ENCODE data around the gene MFSD2B.

The MFSD2B gene

DNA sequence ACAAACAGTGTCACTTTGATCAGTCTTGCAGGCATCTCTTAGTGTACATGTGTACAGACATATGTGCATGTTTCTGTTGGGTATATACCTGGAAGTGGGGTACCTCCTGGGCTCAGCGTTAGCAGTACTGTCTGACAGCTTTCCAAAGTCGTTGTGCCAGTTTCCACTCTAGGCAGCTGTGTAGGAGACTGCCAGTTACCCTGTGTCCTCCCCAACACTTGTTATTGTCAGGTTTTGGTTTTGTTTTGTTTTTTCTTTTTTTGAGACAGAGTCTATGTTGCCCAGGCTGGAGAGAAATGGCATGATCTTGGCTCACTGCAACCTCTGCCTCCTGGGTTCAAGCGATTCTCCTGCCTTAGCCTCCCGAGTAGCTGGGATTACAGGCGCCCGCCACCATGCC lies 45.9 kb downstream of the MFSD2B start:
- H4K20me1 ChIP-seq (ENCODE audit: insufficient read depth) = no peaks in the 10 kb centered on the region
- no peak overlapping the region for H2AFZ ChIP-seq (ENCODE audit: low read depth)
- no peaks in the 10 kb centered on the region for H3K27me3 ChIP-seq (ENCODE audit: insufficient read depth, low read depth)
- H3K4me3 ChIP-seq (IDR thresholded peaks at IDR 0.05; ENCODE audit: insufficient read depth, low read depth, low read length) = no peak overlapping the region
- TF ChIP-seq, protein P1, sequence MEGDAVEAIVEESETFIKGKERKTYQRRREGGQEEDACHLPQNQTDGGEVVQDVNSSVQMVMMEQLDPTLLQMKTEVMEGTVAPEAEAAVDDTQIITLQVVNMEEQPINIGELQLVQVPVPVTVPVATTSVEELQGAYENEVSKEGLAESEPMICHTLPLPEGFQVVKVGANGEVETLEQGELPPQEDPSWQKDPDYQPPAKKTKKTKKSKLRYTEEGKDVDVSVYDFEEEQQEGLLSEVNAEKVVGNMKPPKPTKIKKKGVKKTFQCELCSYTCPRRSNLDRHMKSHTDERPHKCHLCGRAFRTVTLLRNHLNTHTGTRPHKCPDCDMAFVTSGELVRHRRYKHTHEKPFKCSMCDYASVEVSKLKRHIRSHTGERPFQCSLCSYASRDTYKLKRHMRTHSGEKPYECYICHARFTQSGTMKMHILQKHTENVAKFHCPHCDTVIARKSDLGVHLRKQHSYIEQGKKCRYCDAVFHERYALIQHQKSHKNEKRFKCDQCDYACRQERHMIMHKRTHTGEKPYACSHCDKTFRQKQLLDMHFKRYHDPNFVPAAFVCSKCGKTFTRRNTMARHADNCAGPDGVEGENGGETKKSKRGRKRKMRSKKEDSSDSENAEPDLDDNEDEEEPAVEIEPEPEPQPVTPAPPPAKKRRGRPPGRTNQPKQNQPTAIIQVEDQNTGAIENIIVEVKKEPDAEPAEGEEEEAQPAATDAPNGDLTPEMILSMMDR (conservative IDR thresholded peaks at IDR 0.05; ENCODE audit: low read depth, low read length) = no peak
- H3K79me2 ChIP-seq (ENCODE audit: insufficient read depth, low read depth) = no peaks in the 10 kb centered on the region
- no peaks in the 10 kb centered on the region for H3K4me1 ChIP-seq (ENCODE audit: low read depth, poor library complexity, severe bottlenecking)
- H3K4me2 ChIP-seq = no peak overlapping the region
- H3K9ac ChIP-seq = no peak overlapping the region
- no peak overlapping the region for H3K27ac ChIP-seq
- H3K36me3 ChIP-seq (ENCODE audit: insufficient read depth) = no peaks in the 10 kb centered on the region

DNA sequence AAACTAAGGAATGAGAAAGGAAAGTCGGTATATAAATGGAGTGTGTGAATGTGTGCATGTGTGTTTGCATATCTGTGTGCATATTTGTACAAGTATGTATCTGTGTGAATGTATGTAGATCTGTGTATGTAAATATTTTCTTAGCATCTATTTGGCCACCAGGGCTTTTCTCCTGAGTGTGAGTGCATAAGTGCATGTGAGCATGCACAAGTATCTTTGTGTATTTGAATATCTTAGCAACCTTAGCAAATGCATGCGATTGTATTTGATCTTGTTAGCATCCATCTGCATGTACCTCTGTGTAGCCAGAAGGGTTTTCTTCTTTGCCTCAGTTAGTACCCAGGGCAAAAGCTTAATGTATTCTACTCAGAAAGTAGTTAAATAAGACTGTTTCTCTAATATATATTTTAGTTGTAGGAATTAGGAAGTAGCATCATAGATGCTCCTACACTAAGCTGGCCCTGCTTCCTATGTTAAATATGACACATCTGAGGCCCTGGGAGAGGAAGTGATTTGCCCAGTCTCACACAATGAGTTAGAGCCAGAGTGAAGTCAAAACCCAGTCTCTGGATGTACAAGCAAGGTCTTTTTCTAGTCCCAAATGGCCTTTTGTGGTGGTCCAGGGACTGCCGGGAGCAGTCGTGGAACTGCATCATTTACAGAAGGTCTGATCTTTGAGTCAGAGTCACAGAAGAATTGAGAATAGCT lies 48.8 kb downstream of the MFSD2B start:
- Histone ChIP-seq H3K4me2 (no peak overlapping the region), H3K4me1 (ENCODE audit: low read depth, poor library complexity, severe bottlenecking) (no peaks in the 10 kb centered on the region), H3K4me3 (IDR thresholded peaks at IDR 0.05; ENCODE audit: insufficient read depth, low read depth, low read length) (no peak overlapping the region), H3K9ac (no peak overlapping the region), H3K36me3 (ENCODE audit: insufficient read depth) (no peaks in the 10 kb centered on the region), H4K20me1 (ENCODE audit: insufficient read depth) (no peaks in the 10 kb centered on the region), H3K79me2 (ENCODE audit: insufficient read depth, low read depth) (no peaks in the 10 kb centered on the region), H3K27me3 (ENCODE audit: insufficient read depth, low read depth) (no peaks in the 10 kb centered on the region), H3K27ac (no peak overlapping the region), H2AFZ (ENCODE audit: low read depth) (no peak overlapping the region)
- TF ChIP-seq, protein P1 (conservative IDR thresholded peaks at IDR 0.05; ENCODE audit: low read depth, low read length) = no peak

DNA sequence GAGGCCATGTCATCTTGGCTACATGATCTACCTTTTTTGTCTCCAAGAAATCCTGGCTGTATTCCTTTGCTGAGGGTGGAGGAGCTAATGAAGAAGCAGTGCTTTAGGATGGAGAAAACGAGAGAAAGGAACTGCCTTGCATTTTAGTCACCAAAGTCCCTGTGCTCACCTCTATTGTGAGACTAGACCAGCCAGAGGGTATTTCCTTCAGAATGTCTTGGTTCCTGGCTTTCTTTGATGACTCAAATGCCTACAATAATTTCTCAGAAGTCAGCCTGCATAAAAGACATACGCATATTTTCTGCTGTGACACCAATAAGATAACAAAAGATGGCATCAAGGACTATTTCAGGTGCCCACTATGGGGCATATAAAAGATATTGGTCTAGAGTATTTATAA lies 55.5 kb downstream of the MFSD2B start:
- Histone ChIP-seq H3K27ac (no peak overlapping the region), H3K4me2 (no peak overlapping the region), H4K20me1 (ENCODE audit: insufficient read depth) (no peaks in the 10 kb centered on the region), H2AFZ (ENCODE audit: low read depth) (no peak overlapping the region), H3K27me3 (ENCODE audit: insufficient read depth, low read depth) (no peaks in the 10 kb centered on the region), H3K9ac (no peak overlapping the region), H3K79me2 (ENCODE audit: insufficient read depth, low read depth) (no peaks in the 10 kb centered on the region), H3K4me1 (ENCODE audit: low read depth, poor library complexity, severe bottlenecking) (no peaks in the 10 kb centered on the region), H3K36me3 (ENCODE audit: insufficient read depth) (0 out of 2 replicates have a peak, but pooled peaks cover 3% of the 10 kb centered on the region), H3K4me3 (IDR thresholded peaks at IDR 0.05; ENCODE audit: insufficient read depth, low read depth, low read length) (no peak overlapping the region)
- TF ChIP-seq, protein P1 (conservative IDR thresholded peaks at IDR 0.05; ENCODE audit: low read depth, low read length) = no peak

DNA sequence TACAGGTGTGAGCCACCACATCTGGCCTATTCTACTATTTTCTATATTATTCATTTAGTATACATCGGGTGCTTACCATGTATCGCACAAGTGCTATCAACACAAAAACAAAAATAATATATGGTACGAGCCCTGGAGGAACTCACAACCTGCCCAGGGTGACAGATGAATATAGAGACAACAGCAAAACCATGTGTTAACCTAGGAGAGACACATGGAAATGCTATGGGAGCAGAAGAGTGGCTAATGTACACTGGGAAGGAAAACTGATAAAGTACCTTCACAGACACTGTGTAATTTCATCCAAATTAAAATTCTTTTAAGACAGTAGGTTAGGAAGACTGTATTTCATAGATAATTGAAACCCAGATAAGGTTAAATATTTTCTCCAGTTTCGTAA lies 62.4 kb downstream of the MFSD2B start:
- Histone ChIP-seq H3K4me2 (no peak overlapping the region), H2AFZ (ENCODE audit: low read depth) (no peak overlapping the region), H3K27me3 (ENCODE audit: insufficient read depth, low read depth) (no peaks in the 10 kb centered on the region), H3K4me1 (ENCODE audit: low read depth, poor library complexity, severe bottlenecking) (peaks cover 12% of the 10 kb centered on the region), H4K20me1 (ENCODE audit: insufficient read depth) (no peaks in the 10 kb centered on the region), H3K27ac (no peak overlapping the region), H3K79me2 (ENCODE audit: insufficient read depth, low read depth) (peaks cover 31% of the 10 kb centered on the region; the same call in 1 of the 2 replicates), H3K36me3 (ENCODE audit: insufficient read depth) (peaks cover 3% of the 10 kb centered on the region; the same call in 1 of the 2 replicates), H3K4me3 (IDR thresholded peaks at IDR 0.05; ENCODE audit: insufficient read depth, low read depth, low read length) (no peak overlapping the region), H3K9ac (no peak overlapping the region)
- TF ChIP-seq, protein P1 (conservative IDR thresholded peaks at IDR 0.05; ENCODE audit: low read depth, low read length) = no peak
